Stimulated activated CD4-positive, alpha-beta T cell treated with anti-CD3 and anti-CD28 coated beads, Interleukin-12 subunit alpha, Interleukin-12 subunit beta, amount 100 ng/mL, for 48 hours (primary cell): ENCODE results near the gene KLHL29.

Experiments
- DNase-seq, 3 donors: peaks; one replicate each; pipeline ENCODE4 v3.0.0-alpha.2; 2020; ENCODE audit warnings: low read depth in 2 of 3, low spot score in 1 of 3

The KLHL29 gene

GRCh38 chr2:23509103-23509502, 124.1 kb downstream of the KLHL29 start:
- no peak for DNase-seq

- DNase-seq: no peak
These were observed 124.8 kb downstream of the KLHL29 start for GRCh38 chr2:23509596-23510292.

GRCh38 chr2:23510471-23510870, 125.5 kb downstream of the KLHL29 start:
- no peak for DNase-seq

GRCh38 chr2:23512778-23513177, 127.8 kb downstream of the KLHL29 start:
- DNase-seq: no peak

- no peak for DNase-seq
These were observed 128.4 kb downstream of the KLHL29 start for GRCh38 chr2:23513245-23513871.

GRCh38 chr2:23513872-23514793, 129.2 kb downstream of the KLHL29 start:
- DNase-seq: no peak

- no peak for DNase-seq
These were observed 131.7 kb downstream of the KLHL29 start for GRCh38 chr2:23516520-23517256.

- DNase-seq: no peak
These were observed 133.7 kb downstream of the KLHL29 start for GRCh38 chr2:23518481-23519333.

GRCh38 chr2:23519334-23519651, 134.3 kb downstream of the KLHL29 start:
- DNase-seq: no peak

- no peak for DNase-seq
These were observed 135.3 kb downstream of the KLHL29 start for GRCh38 chr2:23520256-23520655.

GRCh38 chr2:23521060-23521459, 136.1 kb downstream of the KLHL29 start:
- no peak for DNase-seq

- DNase-seq: no peak
These were observed 137.9 kb downstream of the KLHL29 start for GRCh38 chr2:23522726-23523372.

GRCh38 chr2:23523373-23524260, 138.6 kb downstream of the KLHL29 start:
- no peak for DNase-seq

- no peak for DNase-seq
These were observed 139.3 kb downstream of the KLHL29 start for GRCh38 chr2:23524261-23524706.

- no peak for DNase-seq
These were observed 140.3 kb downstream of the KLHL29 start for GRCh38 chr2:23525137-23525765.

GRCh38 chr2:23526114-23526513, 141.1 kb downstream of the KLHL29 start:
- DNase-seq: peak in 1 of 3 donors; percentile 32

- DNase-seq: no peak
These were observed 142.1 kb downstream of the KLHL29 start for GRCh38 chr2:23526835-23527790.
